ENCODE data around the gene CTNNBL1. TPM values are rescaled to one million over a fixed set of nuclear protein-coding genes. Genes with fewer than 3 reads are reported as not detected.

The CTNNBL1 gene
- total RNA-seq, 1 experiment from 2014 or later: 55.4 TPM

DNA sequence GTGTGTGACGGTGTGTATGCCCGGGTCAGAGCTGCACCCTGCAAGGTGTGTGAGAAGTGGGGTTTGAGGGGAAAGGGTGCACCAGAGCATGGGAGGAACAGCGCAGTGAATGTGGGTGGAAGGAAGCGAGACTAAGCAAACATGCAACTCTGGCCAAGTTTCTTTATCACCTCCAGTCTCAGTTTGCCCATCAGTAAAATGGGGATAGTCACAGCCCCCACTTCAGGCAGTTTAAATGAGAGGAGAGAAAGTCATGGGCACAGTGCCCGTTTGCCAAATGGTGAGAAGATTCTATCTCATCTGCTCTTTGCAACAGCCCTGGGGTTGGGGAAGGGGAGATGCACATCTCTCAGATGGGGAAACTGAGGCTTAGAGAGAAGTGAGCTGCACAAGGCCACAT is 196.3 kb downstream of the CTNNBL1 start:
- no peak for TF ChIP-seq YY1 (IDR thresholded peaks at IDR 0.05; ENCODE audit: extremely low read depth, insufficient replicate concordance, low read depth, low read length)
- no peak for TF ChIP-seq RAD21 (IDR thresholded peaks at IDR 0.05; ENCODE audit: low read depth)
- no peak for TF ChIP-seq CBX3 (IDR thresholded peaks at IDR 0.05; ENCODE audit: low read depth)
- TF ChIP-seq ATF3 (IDR thresholded peaks at IDR 0.05): no peak
- no peak for TF ChIP-seq POLR2AphosphoS5 (IDR thresholded peaks at IDR 0.05; ENCODE audit: low read depth, low read length)
- no peak for TF ChIP-seq ZFX (IDR thresholded peaks at IDR 0.05)
- TF ChIP-seq ELF1 (IDR thresholded peaks at IDR 0.05; ENCODE audit: borderline replicate concordance, low read depth): no peak
- TF ChIP-seq TCF7L2 (IDR thresholded peaks at IDR 0.05; ENCODE audit: borderline replicate concordance, extremely low read depth, insufficient read depth, insufficient read length): no peak
- TF ChIP-seq SP1 (IDR thresholded peaks at IDR 0.05; ENCODE audit: low read depth): no peak
- TF ChIP-seq POLR2A (IDR thresholded peaks at IDR 0.05; ENCODE audit: borderline replicate concordance, extremely low read depth, insufficient read depth, insufficient read length): no peak
- TF ChIP-seq, protein P1, sequence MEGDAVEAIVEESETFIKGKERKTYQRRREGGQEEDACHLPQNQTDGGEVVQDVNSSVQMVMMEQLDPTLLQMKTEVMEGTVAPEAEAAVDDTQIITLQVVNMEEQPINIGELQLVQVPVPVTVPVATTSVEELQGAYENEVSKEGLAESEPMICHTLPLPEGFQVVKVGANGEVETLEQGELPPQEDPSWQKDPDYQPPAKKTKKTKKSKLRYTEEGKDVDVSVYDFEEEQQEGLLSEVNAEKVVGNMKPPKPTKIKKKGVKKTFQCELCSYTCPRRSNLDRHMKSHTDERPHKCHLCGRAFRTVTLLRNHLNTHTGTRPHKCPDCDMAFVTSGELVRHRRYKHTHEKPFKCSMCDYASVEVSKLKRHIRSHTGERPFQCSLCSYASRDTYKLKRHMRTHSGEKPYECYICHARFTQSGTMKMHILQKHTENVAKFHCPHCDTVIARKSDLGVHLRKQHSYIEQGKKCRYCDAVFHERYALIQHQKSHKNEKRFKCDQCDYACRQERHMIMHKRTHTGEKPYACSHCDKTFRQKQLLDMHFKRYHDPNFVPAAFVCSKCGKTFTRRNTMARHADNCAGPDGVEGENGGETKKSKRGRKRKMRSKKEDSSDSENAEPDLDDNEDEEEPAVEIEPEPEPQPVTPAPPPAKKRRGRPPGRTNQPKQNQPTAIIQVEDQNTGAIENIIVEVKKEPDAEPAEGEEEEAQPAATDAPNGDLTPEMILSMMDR (IDR thresholded peaks at IDR 0.05 in 2 of 3, conservative IDR thresholded peaks at IDR 0.05 in 1 of 3; ENCODE audit: borderline replicate concordance in 1 of 3, insufficient read depth in 1 of 3, low read depth in 2 of 3, low read length in 2 of 3): no peak
- no peak for TF ChIP-seq EZH2 (IDR thresholded peaks at IDR 0.05)
- TF ChIP-seq, protein P2, sequence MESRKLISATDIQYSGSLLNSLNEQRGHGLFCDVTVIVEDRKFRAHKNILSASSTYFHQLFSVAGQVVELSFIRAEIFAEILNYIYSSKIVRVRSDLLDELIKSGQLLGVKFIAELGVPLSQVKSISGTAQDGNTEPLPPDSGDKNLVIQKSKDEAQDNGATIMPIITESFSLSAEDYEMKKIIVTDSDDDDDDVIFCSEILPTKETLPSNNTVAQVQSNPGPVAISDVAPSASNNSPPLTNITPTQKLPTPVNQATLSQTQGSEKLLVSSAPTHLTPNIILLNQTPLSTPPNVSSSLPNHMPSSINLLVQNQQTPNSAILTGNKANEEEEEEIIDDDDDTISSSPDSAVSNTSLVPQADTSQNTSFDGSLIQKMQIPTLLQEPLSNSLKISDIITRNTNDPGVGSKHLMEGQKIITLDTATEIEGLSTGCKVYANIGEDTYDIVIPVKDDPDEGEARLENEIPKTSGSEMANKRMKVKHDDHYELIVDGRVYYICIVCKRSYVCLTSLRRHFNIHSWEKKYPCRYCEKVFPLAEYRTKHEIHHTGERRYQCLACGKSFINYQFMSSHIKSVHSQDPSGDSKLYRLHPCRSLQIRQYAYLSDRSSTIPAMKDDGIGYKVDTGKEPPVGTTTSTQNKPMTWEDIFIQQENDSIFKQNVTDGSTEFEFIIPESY (IDR thresholded peaks at IDR 0.05; ENCODE audit: extremely low read depth, insufficient replicate concordance, low read length): no peak
- POLR2A ChIA-PET: no interaction called here

More for the DNA sequence above, 196.3 kb downstream of the CTNNBL1 start:
- ChIA-PET RAD21 (ENCODE audit: low non-redundant PET in 1 of 2, low total read pairs in 2 of 2, uncharacterized antibody in 2 of 2, unreplicated experiment in 2 of 2) (no interaction called here), CTCF (no interaction called here)
- Histone ChIP-seq H3K27me3 (ENCODE audit: insufficient read depth, low read length) (no peaks in the 10 kb centered on the region), H3K27ac (ENCODE audit: low read depth, low read length) (no peak overlapping the region), H4K20me1 (ENCODE audit: insufficient read depth) (no peaks in the 10 kb centered on the region), H3K9me3 (ENCODE audit: control insufficient read depth in 1 of 2, insufficient read depth in 1 of 2, low read depth in 1 of 2, low read length in 2 of 2) (no peaks in the 10 kb centered on the region), H3K9me2 (ENCODE audit: insufficient read depth) (no peaks in the 10 kb centered on the region), H3K79me2 (ENCODE audit: insufficient read depth, low read length) (no peaks in the 10 kb centered on the region), H3K4me3 (replicated peaks in 1 of 2; ENCODE audit: low read depth in 1 of 2, low read length in 2 of 2) (no peak overlapping the region), H3K4me1 (ENCODE audit: control insufficient read depth in 1 of 2, insufficient read depth in 2 of 2, low read length in 2 of 2) (no peaks in the 10 kb centered on the region), H2AFZ (ENCODE audit: low read depth, low read length, poor library complexity, severe bottlenecking) (no peak overlapping the region), H3K36me3 (ENCODE audit: control insufficient read depth in 1 of 2, insufficient read depth in 2 of 2, low read length in 2 of 2) (no peaks in the 10 kb centered on the region), H3K9ac (ENCODE audit: low read length) (no peak overlapping the region), H3K4me2 (ENCODE audit: low read length) (no peak overlapping the region)
- intact Hi-C loops (cut with micrococcal nuclease): loop anchor here (10.0 kb wide), 1 partner anchor 235 kb away; no protein-coding TSS in a partner anchor
- ATAC-seq: no peak
- BruUV-seq (replicated peaks): no TSS peak
- DNase-seq (ENCODE audit: low read depth, low spot score): no peak

All from HCT116 (cell line).